Hematopoietic multipotent progenitor cell (in vitro differentiated cells): Measurements from ENCODE around the gene TPT1. TPM values are rescaled to one million over a fixed set of nuclear protein-coding genes. Genes with fewer than 3 reads are reported as not detected.
"Not testable (repeated sequence)": the region's sequence is repeated elsewhere in the genome, so short reads cannot be mapped to it uniquely, and the experiment has no call there.

Experiments
- DNase-seq, 3 donors: peaks; one replicate each; pipeline ENCODE4 v3.0.0-alpha.2; 2011 to 2015; ENCODE audit warnings: low read depth in 2 of 3, low spot score in 2 of 3
- small RNA-seq: library from RNA; depleted of rRNA; stranded (forward); fragments of <200 nt; gene quantifications from one replicate; pipeline ENCODE3, GENCODE V24; 2012
- total RNA-seq: library from RNA; depleted of rRNA; stranded (reverse); fragments of >200 nt; gene quantifications from one replicate; pipeline ENCODE4 v1.2.3, GENCODE V29; 2012

The TPT1 gene
- total RNA-seq, 1 donor, result 1,632 TPM

DNA sequence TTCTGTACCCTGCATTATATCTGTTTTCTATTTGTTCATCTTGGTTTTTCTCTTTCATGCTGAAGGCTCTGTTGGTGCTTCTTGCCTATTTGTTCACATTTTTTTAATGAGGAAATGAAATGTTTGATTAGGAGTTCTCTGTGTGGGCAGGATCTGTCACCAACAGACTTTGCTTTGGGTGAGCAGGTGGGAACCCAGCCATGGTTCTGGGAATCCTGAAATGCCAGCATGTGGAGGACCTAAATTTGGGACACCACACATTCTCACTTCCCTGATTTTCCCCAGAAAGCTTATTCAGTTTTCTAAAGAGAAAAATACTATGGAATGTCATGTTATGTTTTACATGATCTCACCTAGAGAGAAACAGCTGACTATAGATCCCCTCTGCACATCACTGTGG lies 34.0 kb downstream of the TPT1 start:
- DNase-seq, result no peak

DNA sequence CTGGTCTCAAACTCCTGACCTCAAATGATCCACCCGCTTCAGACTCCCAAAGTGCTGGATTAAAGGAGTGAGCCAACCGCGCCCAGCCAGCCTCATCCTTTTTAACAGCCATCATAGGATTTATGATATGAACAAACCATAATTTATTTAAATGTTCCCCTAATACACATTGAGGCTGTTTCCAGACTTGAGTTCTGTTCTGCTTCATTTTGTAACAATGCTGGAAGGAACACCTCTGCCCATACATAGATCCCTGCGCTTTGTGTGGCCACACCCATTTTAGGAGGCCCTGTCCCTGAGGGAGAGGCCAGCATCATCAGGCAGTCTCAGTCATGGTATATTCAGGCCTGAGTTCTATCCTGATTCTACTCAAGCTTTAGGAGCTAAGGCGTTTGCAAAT lies 35.9 kb downstream of the TPT1 start:
- no peak for DNase-seq

DNA sequence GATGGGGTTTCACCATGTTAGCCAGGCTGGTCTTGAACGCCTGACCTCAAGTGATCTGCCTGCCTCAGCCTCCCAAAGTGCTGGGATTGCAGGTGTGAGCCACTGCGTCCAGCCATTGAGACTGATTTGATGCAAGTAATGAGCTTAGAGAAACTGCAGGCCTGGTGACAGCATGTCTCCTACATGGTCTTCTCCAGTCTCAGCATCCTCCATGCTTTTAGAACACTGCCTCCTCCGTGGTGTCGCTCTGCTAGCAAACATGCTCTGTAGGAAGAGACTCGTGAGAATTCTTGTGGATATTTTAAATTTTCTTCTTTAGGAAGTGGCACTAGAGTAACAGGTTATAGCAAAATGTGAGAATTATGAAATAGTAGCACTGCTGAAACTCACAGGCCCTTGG lies 37.1 kb downstream of the TPT1 start:
- DNase-seq, result no peak

DNA sequence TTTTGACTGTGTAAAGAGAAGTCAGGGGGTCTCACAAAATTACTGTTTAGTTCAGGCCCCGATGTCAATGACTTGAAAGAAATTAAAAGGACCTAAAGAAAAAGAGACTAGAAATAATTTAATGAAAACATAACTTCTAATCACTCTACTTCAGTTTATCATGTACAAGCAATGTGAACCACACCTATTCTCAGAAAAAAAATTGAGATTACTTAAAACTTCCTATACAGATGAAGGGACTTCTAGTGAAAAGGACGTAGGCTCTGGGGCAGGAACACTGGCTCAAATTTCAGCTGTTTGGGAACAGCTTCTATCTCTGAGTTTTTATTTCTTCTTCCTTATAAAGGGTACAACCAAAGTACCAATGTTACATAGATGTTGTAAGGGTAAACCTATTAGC lies 38.0 kb downstream of the TPT1 start:
- no peak for DNase-seq

DNA sequence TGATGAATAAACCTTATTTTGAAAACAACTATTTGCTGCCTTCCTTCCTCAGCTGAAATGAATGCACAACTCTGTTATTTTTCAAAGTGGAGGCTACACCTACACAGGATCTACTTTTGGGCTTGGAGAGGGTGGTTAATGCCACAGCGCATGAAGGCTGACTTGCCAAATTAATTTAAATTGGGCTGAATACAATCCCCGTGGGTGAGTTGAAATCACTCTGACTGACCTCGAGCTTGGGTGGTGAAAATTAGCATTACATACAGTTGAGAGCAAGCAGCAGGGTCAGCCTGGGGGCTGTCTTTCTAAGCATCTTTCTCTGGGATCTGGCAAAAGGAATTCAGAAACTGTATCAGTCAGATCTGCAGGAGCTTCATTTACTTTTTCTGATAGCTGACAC lies 38.5 kb downstream of the TPT1 start:
- DNase-seq, result no peak

DNA sequence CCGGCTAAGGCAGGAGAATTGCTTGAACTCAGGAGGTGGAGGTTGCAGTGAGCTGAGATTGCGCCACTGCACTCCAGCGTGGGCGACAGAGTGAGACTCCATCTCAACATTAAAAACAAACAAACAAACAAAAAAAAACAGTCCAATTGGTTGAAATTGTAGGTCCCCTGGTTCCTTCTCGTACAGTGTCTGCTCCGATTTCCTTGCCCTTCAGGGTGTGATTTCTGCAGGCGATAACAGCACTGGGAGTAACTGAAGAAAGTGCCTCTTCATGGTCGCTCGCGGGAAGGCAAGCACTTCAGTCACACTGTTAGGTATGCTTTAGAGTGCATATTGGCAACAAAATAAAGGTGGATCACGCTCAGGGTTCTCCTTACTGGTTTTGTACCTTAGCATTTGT lies 39.7 kb downstream of the TPT1 start:
- DNase-seq, result no peak

- DNase-seq, result no peak
These were observed 40.6 kb downstream of the TPT1 start for GRCh38 chr13:45300190-45300985.

- DNase-seq, result no peak
These were observed 41.8 kb downstream of the TPT1 start for GRCh38 chr13:45299194-45299593.

DNA sequence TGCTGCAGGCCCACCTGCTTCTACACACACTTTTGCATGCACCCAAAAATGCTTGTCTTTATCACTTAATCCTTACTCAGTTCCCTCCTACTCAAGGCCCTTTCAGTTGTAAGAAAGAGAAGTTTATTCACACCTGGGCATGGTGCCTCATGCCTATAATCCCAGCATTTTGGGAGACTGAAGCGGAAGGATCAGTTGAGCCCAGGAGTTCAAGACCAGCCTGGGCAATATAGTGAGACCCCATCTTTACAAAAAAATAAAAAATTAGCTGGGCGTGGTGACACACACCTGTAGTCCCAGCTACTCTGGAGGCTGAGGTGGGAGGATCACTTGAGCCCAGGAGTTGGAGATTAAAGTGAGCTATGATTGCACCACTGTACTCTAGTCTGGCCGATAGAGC lies 42.4 kb downstream of the TPT1 start:
- DNase-seq, result not testable (repeated sequence)

DNA sequence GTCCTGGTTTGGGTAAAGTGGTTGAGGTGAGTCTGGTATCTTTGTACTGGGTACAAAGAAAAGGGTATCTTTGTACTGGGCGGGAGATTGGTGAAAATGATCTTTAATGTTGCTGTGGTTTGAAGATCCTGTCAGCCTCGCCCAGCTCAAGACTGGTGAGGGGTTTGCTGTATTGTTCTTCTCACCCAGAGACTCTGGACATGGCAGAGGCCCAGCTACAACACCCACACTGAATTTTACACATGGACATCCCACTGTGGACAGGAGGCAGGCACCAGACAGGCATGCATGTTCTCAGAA lies 42.8 kb downstream of the TPT1 start:
- DNase-seq, result no peak

GRCh38 chr13:45297456-45298205 lies 43.4 kb downstream of the TPT1 start:
- DNase-seq, result no peak

- peak in 1 of 3 donors; percentile 23 for DNase-seq
These were observed 44.7 kb downstream of the TPT1 start for GRCh38 chr13:45296259-45296658.

DNA sequence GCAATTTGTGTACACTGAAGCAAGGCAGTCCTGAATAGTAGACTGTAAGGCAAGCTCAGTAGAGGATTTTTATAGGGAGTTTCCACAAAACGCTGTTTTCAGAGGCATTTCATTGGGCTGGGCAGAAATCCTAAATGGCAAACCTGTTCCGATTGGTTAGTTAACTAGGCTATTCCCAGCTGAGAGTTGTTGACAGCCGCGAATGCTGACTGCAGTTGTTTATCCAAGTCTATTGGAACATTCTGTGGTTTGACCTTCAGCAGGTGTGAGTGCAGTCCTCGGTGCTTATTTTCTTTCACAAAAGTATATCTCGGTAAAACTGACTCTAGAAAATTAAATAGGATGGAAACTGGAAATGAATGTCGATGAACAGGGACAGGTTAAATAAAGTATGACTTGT lies 45.4 kb downstream of the TPT1 start:
- no peak for DNase-seq

- no peak for DNase-seq
These were observed 48.8 kb downstream of the TPT1 start for GRCh38 chr13:45292176-45292575.

DNA sequence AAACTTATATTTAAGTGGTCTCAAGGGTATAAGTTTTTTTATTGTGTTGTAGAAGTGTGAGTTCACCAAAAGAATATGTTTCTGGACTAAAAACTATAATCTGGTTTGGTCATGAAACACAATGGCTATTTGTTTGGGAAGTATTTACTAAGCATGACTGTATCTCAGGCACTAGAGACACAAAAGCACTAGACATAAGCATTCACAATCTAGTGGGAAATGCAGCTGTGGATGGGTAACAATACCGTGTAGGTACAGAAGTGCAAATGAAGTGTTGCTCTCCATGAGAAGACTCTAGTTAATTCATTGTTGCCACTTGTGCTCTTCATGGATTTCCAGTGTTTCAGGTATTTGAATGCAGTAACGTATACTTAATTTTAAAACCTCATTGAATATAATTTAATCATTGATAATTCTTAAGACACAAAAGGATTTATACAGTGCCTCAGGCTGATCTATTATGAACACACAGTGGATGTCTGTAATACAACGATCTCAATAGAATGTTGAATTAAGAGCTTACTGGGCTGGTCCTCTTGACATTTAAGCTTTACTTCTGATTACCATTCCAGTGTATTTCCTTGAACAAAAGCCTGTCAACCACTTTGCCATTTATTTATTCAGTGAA lies 50.9 kb downstream of the TPT1 start:
- DNase-seq, result no peak

Small RNA genes lying within 50 kb of the gene (small RNA-seq; reads per million reads assigned to genes)
- gene SNORA31, result 2.0 reads per million, percentile 68 among the genes with 10 or more reads in this experiment

Other genes starting within 250 kb of the TPT1 start
- 9.7 TPM for gene GTF2F2, start 220.7 kb downstream of the TPT1 start, total RNA-seq
- not detected for gene KCTD4, start 140.1 kb downstream of the TPT1 start, total RNA-seq
- gene SLC25A30, start 77.2 kb upstream of the TPT1 start, total RNA-seq, result 26.1 TPM
- 40.7 TPM for gene COG3, start 123.8 kb upstream of the TPT1 start, total RNA-seq